Fibroblast of lung (primary cell): ENCODE data around the gene ACSF2. TPM values are rescaled to one million over a fixed set of nuclear protein-coding genes. Genes with fewer than 3 reads are reported as not detected.

Experiments used
- DNase-seq, 2 donors: peaks; one replicate each; pipeline versions ENCODE4 v3.0.0 to v3.0.0-alpha.2; 2010; ENCODE audit warnings: low read depth in 2 of 2
- H2AFZ ChIP-seq: 2 replicates; pipeline ENCODE4 v1.5.1; 2012; ENCODE audit warnings: low read length, control low read depth, inconsistent platforms
- H3K27ac ChIP-seq: 2 replicates; pipeline ENCODE4 v1.5.1; 2011; ENCODE audit warnings: low read length, control low read depth; ENCODE audit not compliant: insufficient read depth
- H3K27me3 ChIP-seq: 2 replicates; pipeline ENCODE4 v1.5.1; 2011; ENCODE audit warnings: mild to moderate bottlenecking, low read length; ENCODE audit not compliant: control insufficient read depth, insufficient read depth
- H3K36me3 ChIP-seq: 2 replicates; pipeline ENCODE4 v1.5.1; 2011; ENCODE audit warnings: low read length; ENCODE audit not compliant: control insufficient read depth, insufficient read depth
- H3K4me1 ChIP-seq: 2 replicates; pipeline ENCODE4 v1.5.1; 2011; ENCODE audit warnings: low read length; ENCODE audit not compliant: control insufficient read depth, insufficient read depth; ENCODE audit errors: extremely low read depth
- H3K4me2 ChIP-seq: 2 replicates; pipeline ENCODE4 v1.5.1; 2011; ENCODE audit warnings: low read length, control low read depth; ENCODE audit not compliant: insufficient read depth; ENCODE audit errors: extremely low read depth
- H3K4me3 ChIP-seq, 4 experiments: fragments of 200-600 bp in 1 of 4; sonication (generic) in 1 of 4; replicated peaks in 1 of 4; 2 replicates each; pipeline ENCODE4 v1.5.1; 2011 to 2016; ENCODE audit warnings: low read length in 4 of 4, low read depth in 3 of 4, mild to moderate bottlenecking in 3 of 4, control low read depth in 2 of 4, inconsistent platforms in 1 of 4, mixed read lengths in 1 of 4; ENCODE audit not compliant: insufficient read depth in 1 of 4; ENCODE audit errors: control extremely low read depth in 1 of 4
- H3K79me2 ChIP-seq: 2 replicates; pipeline ENCODE4 v1.5.1; 2012; ENCODE audit warnings: mild to moderate bottlenecking, low read length, inconsistent platforms; ENCODE audit not compliant: control insufficient read depth, insufficient read depth
- H3K9ac ChIP-seq: 2 replicates; pipeline ENCODE4 v1.5.1; 2011; ENCODE audit warnings: mild to moderate bottlenecking, low read length, control low read depth; ENCODE audit not compliant: insufficient read depth
- H3K9me3 ChIP-seq: 2 replicates; pipeline ENCODE4 v1.5.1; 2012; ENCODE audit warnings: low read depth, low read length; ENCODE audit not compliant: control insufficient read depth, insufficient read depth
- H4K20me1 ChIP-seq: 2 replicates; pipeline ENCODE4 v1.5.1; 2011; ENCODE audit warnings: low read length; ENCODE audit not compliant: control insufficient read depth, insufficient read depth; ENCODE audit errors: extremely low read depth
- EZH2 ChIP-seq: IDR thresholded peaks from 2 replicates; pipeline ENCODE4 v1.5.1; 2012; ENCODE audit warnings: low read length, control low read depth, mild to moderate bottlenecking; ENCODE audit errors: missing control alignments
- polyA plus RNA-seq, 2 donors: library from polyadenylated mRNA; depleted of rRNA in 1 of 2; stranded (reverse) in 1 of 2; unstranded in 1 of 2; fragments of >200 nt; gene quantifications; 2 replicates each; pipeline ENCODE4 v1.2.1, GENCODE V29; 2011 to 2012; ENCODE audit warnings: missing spikeins in 1 of 2
- total RNA-seq: library from RNA; depleted of rRNA; stranded (reverse); fragments of >200 nt; gene quantifications from 2 replicates; pipeline ENCODE4 v1.2.1, GENCODE V29; 2014
- TF ChIP-seq, protein P1 (sequence below), 2 donors: IDR thresholded peaks in 1 of 2; conservative IDR thresholded peaks in 1 of 2; 1 replicate in 1 of 2; 2 replicates in 1 of 2; pipeline ENCODE4 v1.5.1; 2011 to 2012; ENCODE audit warnings: low read length in 2 of 2, control low read depth in 1 of 2, inconsistent platforms in 1 of 2, low read depth in 1 of 2, mild to moderate bottlenecking in 1 of 2

Gene ACSF2
- total and polyA plus RNA-seq, 2 donors (not counting 1 experiment from before 2014, with no cell fraction given), result 16.5 to 23.6 TPM

- no peaks in the 10 kb centered on the region for H3K9me3 ChIP-seq
- TF ChIP-seq, protein P1, sequence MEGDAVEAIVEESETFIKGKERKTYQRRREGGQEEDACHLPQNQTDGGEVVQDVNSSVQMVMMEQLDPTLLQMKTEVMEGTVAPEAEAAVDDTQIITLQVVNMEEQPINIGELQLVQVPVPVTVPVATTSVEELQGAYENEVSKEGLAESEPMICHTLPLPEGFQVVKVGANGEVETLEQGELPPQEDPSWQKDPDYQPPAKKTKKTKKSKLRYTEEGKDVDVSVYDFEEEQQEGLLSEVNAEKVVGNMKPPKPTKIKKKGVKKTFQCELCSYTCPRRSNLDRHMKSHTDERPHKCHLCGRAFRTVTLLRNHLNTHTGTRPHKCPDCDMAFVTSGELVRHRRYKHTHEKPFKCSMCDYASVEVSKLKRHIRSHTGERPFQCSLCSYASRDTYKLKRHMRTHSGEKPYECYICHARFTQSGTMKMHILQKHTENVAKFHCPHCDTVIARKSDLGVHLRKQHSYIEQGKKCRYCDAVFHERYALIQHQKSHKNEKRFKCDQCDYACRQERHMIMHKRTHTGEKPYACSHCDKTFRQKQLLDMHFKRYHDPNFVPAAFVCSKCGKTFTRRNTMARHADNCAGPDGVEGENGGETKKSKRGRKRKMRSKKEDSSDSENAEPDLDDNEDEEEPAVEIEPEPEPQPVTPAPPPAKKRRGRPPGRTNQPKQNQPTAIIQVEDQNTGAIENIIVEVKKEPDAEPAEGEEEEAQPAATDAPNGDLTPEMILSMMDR (conservative IDR thresholded peaks at IDR 0.05 in 1 of 2, IDR thresholded peaks at IDR 0.05 in 1 of 2; ENCODE audit: low read depth in 1 of 2, low read length in 2 of 2), result no peak
- no peak for TF ChIP-seq EZH2
- no peaks in the 10 kb centered on the region for H3K4me1 ChIP-seq
- no peaks in the 10 kb centered on the region for H4K20me1 ChIP-seq
- peak in 1 of 2 donors; percentile 34 for DNase-seq
- H3K27ac ChIP-seq, result no peak overlapping the region
- H3K27me3 ChIP-seq, result no peaks in the 10 kb centered on the region
- no peak overlapping the region for H3K4me3 ChIP-seq
- H3K9ac ChIP-seq, result no peak overlapping the region
- H3K4me2 ChIP-seq, result no peak overlapping the region
- H3K36me3 ChIP-seq, result no peaks in the 10 kb centered on the region
- no peak overlapping the region for H2AFZ ChIP-seq
- no peaks in the 10 kb centered on the region for H3K79me2 ChIP-seq
Measured at GRCh38 chr17:50452630-50453300, 26.7 kb downstream of the ACSF2 start.

GRCh38 chr17:50453901-50454300 is 27.9 kb downstream of the ACSF2 start:
- Histone ChIP-seq H3K27me3 (no peaks in the 10 kb centered on the region), H3K79me2 (no peaks in the 10 kb centered on the region), H3K9ac (no peak overlapping the region), H4K20me1 (no peaks in the 10 kb centered on the region), H3K4me2 (no peak overlapping the region), H3K4me3 (no peak overlapping the region), H3K9me3 (no peaks in the 10 kb centered on the region), H3K27ac (no peak overlapping the region), H3K36me3 (no peaks in the 10 kb centered on the region), H3K4me1 (no peaks in the 10 kb centered on the region), H2AFZ (no peak overlapping the region)
- TF ChIP-seq EZH2, result no peak
- TF ChIP-seq, protein P1 (conservative IDR thresholded peaks at IDR 0.05 in 1 of 2, IDR thresholded peaks at IDR 0.05 in 1 of 2; ENCODE audit: low read depth in 1 of 2, low read length in 2 of 2), result no peak
- DNase-seq, result no peak

DNA sequence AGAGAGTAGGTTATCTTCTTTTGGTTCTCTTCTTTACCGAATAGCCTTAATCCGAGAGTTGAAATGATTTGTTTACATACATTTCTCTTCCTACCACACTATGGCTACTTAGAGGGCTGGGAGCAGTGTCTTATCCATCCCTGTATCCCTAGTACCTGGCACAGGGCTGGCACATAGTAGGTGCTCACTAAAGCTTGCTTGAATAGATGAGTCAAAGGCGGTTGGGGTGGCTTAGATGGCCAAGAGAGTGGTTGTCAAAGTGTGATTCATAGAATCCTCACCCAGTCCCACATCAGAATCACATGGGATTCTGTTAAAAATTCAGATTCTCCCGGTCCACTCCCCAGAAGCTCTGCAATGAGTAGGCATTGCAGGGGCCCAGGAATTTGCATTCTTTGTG is 31.6 kb downstream of the ACSF2 start:
- Histone ChIP-seq H4K20me1 (no peaks in the 10 kb centered on the region), H3K9ac (no peak overlapping the region), H3K4me1 (no peaks in the 10 kb centered on the region), H2AFZ (no peak overlapping the region), H3K9me3 (no peaks in the 10 kb centered on the region), H3K4me2 (no peak overlapping the region), H3K27ac (no peak overlapping the region), H3K79me2 (no peaks in the 10 kb centered on the region), H3K4me3 (no peak overlapping the region), H3K27me3 (no peaks in the 10 kb centered on the region), H3K36me3 (no peaks in the 10 kb centered on the region)
- TF ChIP-seq EZH2, result no peak
- TF ChIP-seq, protein P1 (conservative IDR thresholded peaks at IDR 0.05 in 1 of 2, IDR thresholded peaks at IDR 0.05 in 1 of 2; ENCODE audit: low read depth in 1 of 2, low read length in 2 of 2), result no peak
- DNase-seq, result no peak
